HG03354 (cell line): ENCODE results near the gene SLC22A2.
A peak's percentile ranks its signal among the peaks of the same experiment; 100 is the strongest.

Experiments
- ATAC-seq: cut with Tn5 transposase; IDR thresholded peaks from one replicate; pipeline ENCODE4 v1.9.1; 2021; ENCODE audit warnings: mild to moderate bottlenecking; ENCODE audit not compliant: unreplicated experiment, poor library complexity, severe bottlenecking

The SLC22A2 gene

DNA sequence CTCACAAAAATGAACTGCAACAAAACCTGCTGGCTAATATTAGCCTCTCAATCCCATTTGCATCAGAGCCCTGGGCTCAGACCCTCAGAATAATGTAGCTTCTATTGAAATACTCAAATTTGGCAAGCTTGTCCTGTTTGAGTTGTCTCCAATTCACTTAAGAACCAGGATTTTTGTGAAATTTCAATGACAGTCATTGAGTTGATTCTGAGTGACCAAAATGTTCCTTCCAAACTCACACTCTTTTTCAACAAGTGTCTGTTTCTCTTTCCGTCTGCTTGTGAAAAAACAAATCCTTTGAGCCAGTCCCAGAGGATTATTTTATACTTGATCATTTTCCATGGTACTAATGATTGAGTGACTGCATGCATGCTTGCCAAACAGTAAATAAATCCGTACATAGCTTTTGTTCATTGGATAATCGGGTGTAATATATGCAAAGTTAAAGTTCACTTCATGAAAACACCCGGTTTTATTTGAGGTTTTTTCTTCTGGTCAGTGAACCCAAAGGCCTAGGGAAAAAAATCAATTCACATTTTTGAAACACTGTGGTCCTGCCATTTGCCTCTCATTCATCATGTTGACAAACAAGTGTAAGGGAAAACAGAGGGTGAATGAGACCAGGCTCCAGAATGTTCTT lies 16.4 kb upstream of the SLC22A2 start:
- no peak for ATAC-seq

DNA sequence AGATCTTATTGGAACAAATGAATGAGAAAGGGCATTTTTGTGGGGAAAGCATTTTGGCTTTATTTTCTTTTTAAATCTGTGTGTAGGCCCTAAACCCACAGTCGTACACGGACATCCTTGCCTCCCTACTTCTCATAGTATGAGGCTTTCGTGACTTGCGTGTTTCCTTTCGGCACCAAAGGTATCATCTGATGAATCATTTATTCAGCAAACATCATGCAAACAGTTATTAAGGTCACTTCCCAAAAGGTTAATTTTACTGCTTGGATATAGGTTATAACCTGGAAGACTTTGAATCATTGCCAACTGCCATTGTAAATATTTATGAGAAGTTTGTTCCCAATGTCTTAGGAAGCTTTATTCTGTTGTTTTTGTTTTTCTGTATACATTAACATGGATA lies 15.1 kb upstream of the SLC22A2 start:
- no peak for ATAC-seq

DNA sequence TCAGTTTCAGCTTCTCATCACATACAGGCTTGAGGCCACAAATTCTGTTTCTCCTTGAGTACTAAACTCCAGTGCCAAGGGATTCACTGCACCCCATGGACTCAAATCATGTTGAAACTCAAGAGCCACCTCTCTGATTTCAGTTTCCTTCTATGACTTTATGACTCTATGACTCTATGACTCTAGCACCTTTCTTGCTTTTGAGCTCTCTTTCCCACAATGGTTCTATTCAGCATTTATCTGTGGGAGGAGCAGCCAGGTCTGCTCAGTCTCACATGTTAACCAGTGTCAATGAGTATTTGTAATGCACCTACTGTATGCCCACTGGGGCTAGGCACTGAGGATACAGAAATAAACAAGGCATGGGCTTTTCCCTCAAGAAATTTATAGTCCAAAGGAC lies 14.6 kb upstream of the SLC22A2 start:
- ATAC-seq: no peak

DNA sequence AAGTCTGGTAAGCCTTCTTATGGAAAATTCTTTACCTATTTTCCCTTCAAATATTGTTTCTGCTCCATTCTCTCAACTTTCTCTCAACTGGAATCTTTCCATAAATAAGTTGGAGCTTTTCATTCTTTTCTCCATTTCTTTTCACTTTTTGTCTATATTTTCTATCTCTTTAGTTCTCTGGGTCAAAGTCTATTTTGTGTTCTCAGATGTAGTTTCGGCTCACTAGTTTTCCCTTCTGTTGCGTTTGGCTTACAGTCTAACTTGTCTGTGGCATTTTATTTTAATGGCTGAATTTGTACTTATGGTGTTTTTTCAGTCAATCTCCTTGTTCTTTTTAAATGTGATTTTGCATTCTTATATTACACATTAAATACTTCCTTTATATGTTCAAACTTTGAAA lies 14.1 kb upstream of the SLC22A2 start:
- no peak for ATAC-seq

DNA sequence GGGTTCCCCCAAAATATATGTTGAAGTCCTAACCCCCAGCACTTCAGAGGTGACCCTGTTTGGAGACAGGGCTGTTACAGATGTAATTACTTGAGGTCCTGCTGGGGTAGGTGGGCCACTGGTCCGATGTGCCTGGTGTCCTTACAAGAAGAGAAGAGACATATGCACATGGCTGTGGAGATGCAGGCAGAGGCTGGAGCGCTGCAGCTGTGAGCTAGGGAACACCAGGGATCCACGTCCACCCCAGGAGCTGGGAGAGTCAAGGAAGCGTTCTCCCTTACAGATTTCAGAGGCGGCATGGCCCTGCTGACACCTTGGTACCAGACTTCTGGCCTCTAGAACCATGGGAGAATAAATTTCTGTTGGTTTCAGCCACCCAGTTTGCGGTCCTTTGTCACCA lies 11.7 kb upstream of the SLC22A2 start:
- ATAC-seq: no peak

DNA sequence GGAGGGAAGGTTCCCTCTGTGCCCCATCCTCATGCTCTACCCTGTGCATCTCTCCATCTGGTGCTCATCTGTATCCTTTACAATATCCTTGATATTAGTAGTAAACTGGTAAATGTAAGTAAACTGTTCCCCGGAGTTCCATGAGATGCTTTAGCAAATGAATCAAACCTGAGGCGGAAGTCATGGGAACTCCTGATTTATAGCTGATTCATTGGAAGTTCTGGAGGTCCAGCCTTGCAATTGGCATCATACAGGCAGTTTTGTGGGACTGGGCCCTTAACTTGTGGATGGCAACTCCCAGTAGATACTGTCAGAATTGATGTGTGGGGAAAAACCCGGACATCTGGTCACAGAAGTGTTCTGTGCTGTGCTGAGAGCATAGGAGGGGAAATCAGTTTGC lies 11.2 kb upstream of the SLC22A2 start:
- ATAC-seq: no peak

DNA sequence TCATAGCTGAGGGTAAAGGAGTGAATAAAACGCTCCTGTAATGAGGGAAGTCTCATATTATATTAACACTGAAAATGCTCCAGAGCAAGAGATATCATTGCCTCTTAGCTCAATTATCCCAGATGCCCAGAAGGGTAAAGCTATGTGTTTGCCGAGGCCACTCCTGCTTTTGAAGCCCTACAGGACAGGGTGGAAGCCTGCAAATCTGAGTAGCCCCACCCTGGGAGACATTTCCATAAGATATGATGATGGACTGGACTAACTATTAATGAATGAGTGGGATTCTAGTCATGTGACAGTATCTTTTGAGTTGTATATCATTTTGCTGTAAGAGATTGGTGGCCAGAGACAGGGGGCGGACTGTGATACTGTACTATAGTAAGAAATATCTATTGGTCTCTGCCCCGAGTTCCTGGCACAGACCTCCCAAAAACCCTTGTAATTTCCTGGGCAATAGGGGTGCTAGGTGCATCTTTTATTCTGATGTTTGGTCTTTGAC lies 10.5 kb upstream of the SLC22A2 start:
- ATAC-seq: no peak

DNA sequence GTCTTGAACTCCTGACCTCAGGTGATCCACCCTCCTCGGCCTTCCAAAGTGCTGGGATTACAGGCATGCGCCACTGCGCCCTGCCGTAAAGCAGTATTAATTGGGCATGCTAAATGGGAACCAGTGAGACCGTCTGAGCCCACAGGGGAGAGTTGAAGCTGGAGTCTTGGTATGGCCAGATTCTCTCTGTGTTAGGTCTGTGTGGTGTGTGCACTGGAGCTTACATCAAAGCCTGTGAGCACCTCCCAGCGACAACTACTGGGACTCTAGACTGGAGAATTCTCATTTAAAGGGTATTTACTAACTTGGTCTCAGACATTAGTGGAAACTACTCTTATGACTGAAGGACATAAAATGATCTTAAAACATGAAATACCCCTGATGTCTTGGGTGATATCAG lies 8.5 kb upstream of the SLC22A2 start:
- ATAC-seq: no peak

DNA sequence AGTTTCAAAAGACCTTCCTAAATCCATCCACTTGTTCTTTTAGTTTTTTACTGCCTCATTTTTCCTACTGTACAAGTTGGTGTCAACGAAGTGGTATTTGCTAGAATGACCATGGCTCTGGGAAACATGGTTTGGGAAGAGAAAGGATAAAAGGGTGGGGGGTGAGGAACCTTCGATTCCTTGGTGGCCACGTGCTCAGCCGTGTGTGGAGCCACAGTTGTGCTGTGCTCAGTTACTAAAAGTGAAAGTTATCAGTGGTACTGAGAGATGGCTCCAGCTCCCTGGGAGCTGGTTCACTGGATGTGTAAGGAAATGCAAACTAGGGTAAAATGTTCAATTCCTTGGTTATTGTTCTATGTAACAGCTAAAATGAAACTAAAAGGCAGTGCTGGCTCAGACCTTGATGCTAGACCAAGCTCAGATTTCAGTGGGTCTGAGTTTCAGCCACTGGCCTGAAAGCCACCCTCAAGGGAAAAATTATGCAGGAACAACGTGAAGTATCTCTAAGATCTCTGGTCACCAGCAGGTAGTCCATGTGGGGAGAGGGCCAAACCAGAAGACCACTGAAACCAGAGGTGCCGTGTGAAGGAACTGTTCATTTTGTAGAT lies 7.4 kb upstream of the SLC22A2 start:
- peak; percentile 82 for ATAC-seq

DNA sequence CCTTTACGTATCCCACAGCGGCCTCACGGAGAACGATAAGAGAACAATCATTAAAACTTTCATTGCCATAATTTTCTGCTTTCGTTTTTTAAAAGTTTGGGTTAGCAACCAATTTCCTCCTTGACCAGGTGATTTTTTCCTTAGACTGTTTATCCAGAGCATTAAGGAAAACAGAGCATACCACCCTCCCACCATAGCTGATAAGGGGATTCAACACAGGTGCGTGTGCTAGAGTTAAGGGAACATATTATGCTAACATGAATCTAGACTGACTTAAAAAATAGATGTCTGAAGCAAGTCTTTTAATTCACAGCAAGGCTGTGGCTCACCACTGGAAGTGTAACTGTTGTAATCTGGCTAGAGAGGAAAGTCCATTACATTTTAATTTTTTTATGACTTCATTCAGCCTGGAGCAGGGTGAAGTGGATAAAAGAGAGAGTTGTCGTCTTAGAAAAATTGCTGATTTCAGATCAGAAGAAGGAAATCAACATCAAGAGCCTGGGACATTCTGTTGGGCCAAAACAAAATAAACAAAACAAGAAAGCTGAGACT lies 5.5 kb upstream of the SLC22A2 start:
- no peak for ATAC-seq

DNA sequence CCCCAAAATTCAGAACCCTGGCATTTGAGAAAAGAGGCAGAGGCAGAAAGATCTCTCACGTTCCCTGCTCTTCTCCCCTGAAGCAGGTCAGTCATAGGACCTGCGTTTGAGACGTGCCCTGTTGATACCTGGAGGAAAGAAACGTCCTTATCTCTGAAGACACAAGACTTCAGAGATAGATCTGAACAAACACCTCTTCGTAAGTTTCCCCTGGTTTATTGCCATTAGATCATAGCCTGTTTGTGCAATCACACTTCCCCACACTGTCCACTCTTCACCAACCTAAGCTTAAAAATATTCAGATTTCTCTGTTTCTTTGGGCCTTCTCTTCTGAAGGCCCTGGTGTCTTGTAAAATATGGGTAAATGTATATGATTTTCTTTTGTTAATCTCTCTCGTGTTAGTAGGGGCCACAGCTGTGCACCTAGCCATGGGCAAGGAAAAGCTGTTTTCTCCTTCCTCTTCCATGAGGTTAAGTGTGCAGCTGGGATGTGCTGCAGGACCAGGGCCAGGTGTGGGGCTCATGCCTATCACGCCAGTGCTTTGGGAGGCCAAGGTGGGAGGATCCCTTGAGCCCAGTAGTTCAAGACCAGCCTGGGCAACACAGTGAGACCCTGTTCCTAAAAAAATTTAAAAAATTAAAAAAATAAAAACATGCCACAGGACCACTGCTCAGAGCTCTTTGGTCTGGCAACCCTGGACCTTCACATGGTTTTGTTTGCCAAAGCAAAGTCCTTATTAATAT lies 4.7 kb upstream of the SLC22A2 start:
- no peak for ATAC-seq

DNA sequence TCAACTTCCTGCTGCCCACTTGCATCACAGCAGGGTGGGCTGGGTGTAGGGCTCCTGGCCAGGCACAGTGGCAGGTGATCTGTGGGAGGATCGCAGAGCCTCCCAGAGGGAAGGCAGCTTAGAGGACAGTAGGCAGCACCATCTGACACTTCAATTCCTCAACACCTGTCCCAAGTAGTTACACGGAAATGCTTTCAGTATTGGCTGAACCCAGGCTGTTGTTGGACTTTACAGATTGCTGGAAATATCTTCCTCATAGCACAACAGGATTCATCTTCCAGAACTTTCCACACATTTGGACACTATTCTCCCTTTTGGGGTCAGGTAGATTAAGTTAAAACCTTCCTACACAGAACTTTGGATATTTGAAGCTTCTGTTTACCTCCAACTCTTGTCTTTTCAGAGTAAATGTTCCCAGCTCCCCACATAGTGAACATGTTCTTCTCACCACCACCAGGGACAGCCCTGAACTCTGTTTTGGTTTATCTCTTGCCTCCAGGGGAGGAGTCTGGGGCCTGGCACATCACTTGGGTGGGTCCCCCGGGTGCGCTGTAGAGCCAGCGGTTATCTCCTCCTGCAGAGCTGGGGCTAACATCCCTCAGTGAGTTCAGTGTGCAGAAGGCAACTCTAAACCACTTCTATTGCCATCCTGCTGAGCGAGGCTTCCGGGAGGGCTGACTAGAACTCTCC lies 3.5 kb upstream of the SLC22A2 start:
- no peak for ATAC-seq

DNA sequence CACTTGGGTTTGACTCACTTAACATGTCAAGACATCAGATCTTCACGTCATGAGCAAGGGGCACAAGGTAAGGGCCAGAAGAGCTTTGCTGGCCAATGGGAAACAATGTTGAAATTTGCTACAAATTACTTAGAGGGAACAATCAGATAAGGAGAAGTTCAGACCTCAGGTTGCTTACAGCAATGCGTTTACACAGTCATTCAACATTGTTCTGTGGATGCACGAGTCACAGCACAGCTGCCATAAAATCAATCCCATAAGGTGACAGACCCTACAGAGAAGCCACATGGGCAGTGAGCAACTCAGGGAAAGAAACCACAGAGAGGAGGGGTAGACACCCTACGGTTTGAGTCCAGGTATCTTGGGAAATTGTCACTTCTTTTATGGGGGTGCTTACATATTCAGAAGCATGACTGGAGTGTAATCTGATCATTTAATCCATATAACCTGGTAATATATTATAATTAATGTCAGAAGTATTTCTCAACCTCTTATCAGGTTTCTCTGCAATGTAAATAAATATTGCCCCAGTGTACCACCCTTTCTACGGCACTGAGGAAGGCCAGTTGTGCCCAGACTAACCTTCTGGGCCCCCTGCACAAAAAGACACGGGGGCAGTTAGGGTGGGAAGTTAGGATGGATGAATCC lies 2.3 kb upstream of the SLC22A2 start:
- ATAC-seq: peak; percentile 19

DNA sequence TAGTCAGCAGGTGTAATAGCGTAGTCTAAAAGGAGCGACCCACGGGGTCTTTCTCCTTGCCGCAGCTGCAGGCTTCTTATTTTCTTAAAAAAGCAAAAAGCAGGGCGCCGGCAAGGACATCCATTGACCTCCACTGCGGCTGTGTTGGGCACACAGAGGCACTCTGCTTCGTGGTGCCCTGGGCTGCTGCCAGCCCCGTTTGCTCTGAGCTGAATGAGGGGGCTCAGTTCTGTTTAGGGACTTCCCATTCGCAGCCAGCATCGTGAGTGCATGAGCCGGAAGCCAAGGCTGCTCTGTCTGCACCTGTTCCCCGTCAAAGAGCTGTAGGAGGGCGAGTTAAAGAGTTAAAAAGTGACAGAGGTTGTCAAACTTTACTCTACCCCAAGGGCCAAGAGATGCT lies 1.7 kb upstream of the SLC22A2 start:
- ATAC-seq: peak; percentile 82

DNA sequence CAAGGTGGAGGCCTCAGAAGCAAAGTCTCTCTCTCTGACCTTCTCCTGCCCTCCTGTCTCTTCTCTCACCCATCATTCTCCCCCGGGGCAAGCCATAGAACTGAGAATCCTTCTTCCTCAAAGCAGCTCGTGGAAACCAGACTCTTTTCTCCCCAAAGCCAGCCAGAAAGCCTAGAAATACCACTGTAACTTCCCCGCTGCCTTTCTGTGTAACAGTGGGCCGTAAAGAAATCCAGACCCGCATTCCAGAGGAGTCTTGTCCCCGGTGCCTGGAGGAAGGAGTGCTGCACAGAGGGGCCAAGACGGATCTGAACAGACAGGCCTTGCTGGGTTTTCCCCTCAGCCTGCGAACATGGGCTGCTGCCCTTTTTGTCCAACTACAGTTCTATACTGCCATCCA lies 977 bp upstream of the SLC22A2 start:
- ATAC-seq: no peak

DNA sequence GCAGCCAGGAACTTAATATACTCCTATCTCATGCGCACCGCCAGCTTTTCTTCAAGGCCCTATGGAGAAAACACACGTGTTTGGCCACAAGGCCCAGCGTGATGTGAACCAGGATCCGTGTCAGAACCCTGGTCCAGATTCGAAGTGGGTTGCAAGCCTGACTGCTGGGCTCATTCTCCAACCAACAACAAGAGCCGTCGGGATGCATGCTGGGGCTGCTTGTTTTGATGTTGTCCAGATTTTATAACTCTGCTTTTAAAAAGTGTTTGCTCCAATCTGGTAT lies 463 bp upstream of the SLC22A2 start:
- no peak for ATAC-seq

DNA sequence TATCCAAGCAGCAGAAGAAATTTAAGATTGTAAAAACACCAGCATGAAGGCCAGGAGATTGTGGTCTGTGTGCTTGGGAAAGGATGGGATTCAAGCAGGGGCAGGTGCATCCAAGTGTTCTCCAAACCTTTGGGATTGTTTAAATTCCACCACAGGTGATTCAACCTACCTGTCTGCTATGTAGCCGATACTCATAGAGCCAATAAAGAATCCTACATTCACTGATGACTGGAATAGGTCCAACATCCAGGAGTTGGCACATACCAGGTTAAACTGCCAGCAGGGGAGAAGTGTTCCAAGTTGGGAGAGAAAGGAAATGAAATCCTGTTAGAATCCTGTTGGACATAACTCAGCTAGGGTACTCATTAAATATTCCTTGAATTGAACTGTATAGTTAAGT lies 2.2 kb downstream of the SLC22A2 start:
- no peak for ATAC-seq

DNA sequence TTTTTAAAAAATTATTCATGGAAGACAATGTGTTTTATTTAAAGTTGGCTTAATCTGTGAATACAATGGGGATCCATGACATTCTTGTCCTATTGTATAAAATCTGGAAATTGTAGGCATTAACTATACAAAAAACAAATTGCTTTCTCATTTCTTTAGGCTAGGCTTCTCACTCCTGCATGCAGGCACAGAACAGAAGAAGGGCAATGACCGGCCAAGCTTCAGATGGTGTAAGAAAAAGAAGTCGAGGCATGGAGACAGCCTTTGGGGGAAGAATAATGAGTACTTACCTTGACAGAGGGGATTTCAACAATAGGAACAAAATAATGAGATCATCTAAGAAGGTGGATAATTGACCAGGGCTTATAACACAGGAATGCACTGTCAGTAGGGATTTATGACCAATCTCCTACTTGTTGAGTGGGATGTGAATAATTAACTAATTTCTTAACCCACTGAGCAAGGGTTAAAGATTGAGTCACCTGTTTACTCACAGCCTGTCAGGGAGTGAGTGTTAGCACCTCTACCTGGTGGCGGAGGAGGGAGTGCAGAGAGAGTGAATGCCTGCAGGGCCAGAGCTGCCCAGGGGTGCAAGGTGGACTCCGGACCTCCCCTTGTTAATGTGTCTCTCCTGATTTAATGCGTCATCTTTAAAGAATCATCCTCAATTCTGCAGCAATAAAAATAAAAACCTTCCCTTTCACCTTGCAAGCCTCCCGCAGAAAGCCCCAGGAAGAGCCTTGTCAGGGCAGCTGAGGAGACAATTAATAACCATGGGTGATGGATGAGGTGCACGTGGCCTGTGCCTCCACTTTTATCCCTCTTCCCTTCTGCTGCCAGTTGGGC lies 3.9 kb downstream of the SLC22A2 start:
- peak; percentile 56 for ATAC-seq

DNA sequence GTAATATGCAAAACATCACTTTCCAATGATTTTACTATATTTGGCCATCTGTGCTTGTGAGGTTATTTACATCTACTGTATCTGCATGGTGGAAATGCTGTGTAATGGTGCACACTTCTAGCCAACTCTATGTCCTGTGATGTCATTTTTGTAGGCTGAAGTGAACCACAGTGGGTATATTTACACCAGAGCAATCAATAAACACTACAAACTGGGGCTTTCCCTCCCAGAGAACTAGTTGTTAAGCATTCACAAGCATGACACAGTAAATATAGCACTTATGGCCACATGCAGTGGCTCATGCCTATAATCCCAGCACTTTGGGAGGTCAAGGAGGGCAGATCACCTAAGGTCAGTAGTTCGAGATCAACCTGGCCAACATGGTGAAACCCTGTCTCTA lies 4.9 kb downstream of the SLC22A2 start:
- ATAC-seq: peak; percentile 71
